Measurements from ENCODE around the gene CPN2. TPM values are rescaled to one million over a fixed set of nuclear protein-coding genes. Genes with fewer than 3 reads are reported as not detected.

CPN2 gene
- total and polyA plus RNA-seq, 2 donors (not counting 1 experiment from before 2014, with no cell fraction given): not detected

DNA sequence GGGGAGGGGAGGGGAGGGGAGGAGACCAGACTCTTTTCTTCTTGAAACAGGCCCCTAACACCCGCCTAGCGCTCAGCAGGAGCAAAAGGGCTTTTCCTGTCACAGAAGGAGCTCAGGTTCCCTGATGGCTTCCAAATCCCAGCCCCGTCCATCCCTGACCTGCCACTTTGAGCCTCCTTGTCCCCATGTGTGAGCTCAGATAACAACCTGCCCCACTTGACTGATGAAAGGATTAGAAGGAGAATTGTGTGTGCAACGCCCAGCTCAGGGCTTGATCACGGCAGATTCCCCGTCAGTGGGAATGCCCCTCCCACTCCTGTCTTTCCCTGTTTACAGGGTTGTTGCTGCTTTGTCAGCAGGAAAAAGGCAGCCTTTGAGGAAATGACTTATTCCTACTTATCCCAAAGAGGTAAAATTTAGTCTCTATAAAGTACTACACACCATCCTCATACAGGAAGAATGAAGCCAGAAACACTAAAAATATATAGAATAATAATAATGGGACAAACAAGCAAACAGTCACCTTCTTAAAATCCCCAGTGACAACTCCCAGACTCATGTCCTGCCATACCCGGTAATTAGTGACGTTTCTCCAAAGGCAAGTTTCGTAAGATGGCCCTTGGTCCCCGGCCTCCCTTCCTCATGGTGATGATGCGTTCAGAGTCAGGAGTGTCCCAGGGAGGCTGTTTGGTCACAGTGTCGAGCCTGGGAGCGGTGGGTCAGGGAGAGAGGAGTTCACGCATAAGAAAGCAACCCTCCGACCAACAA lies 24.5 kb upstream of the CPN2 start:
- TF ChIP-seq, protein P1, sequence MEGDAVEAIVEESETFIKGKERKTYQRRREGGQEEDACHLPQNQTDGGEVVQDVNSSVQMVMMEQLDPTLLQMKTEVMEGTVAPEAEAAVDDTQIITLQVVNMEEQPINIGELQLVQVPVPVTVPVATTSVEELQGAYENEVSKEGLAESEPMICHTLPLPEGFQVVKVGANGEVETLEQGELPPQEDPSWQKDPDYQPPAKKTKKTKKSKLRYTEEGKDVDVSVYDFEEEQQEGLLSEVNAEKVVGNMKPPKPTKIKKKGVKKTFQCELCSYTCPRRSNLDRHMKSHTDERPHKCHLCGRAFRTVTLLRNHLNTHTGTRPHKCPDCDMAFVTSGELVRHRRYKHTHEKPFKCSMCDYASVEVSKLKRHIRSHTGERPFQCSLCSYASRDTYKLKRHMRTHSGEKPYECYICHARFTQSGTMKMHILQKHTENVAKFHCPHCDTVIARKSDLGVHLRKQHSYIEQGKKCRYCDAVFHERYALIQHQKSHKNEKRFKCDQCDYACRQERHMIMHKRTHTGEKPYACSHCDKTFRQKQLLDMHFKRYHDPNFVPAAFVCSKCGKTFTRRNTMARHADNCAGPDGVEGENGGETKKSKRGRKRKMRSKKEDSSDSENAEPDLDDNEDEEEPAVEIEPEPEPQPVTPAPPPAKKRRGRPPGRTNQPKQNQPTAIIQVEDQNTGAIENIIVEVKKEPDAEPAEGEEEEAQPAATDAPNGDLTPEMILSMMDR (IDR thresholded peaks at IDR 0.05): no peak
- no peak for TF ChIP-seq EZH2 (IDR thresholded peaks at IDR 0.05; ENCODE audit: borderline replicate concordance, insufficient read depth, low read depth, low read length, poor library complexity, severe bottlenecking)
- no peak overlapping the region for H2AFZ ChIP-seq (ENCODE audit: insufficient read depth, low read depth, low read length, poor library complexity, severe bottlenecking)
- Mint-ChIP-seq H3K4me3 (no peak overlapping the region), H3K27ac (no peak overlapping the region), H3K9me3 (ENCODE audit: insufficient read depth) (no peaks in the 10 kb centered on the region), H3K27me3 (peaks cover 49% of the 10 kb centered on the region), H3K4me1 (no peaks in the 10 kb centered on the region)
- H3K4me3 ChIP-seq (ENCODE audit: control extremely low read depth in 1 of 5, extremely low read depth in 1 of 5, insufficient read depth in 1 of 5, low read depth in 2 of 5, low read length in 4 of 5): no peak overlapping the region
- intact Hi-C loops (cut with micrococcal nuclease): no loop called here
- H3K27me3 ChIP-seq (replicated peaks in 1 of 4; ENCODE audit: control extremely low read depth in 1 of 4, control insufficient read depth in 3 of 4, insufficient read depth in 4 of 4, low read length in 3 of 4): peaks cover 0 to 4% (median 0%) of the 10 kb centered on the region in 4 experiments
- DNase-seq (no peak), ATAC-seq (ENCODE audit: low read depth) (no peak)
- H3K36me3 ChIP-seq (replicated peaks in 1 of 2; ENCODE audit: control extremely low read depth in 1 of 2, control insufficient read depth in 1 of 2, extremely low read depth in 1 of 2, insufficient read depth in 2 of 2, low read length in 1 of 2): no peaks in the 10 kb centered on the region
- WGBS (ENCODE audit: insufficient coverage): 66% methylated on average over 6 of the region's 15 CpGs
- H3K27ac ChIP-seq (ENCODE audit: low read length in 2 of 2): no peak overlapping the region
- H3K9me3 ChIP-seq (ENCODE audit: control extremely low read depth in 1 of 3, control insufficient read depth in 2 of 3, insufficient read depth in 1 of 3, low read length in 2 of 3): peaks cover 0 to 3% (median 0%) of the 10 kb centered on the region in 3 donors
- no peaks in the 10 kb centered on the region for H4K20me1 ChIP-seq (ENCODE audit: control insufficient read depth, insufficient read depth, low read length, poor library complexity, severe bottlenecking)
- ChIA-PET CTCF (no interaction called here), POLR2A (no interaction called here)
- no peaks in the 10 kb centered on the region for H3K79me2 ChIP-seq (ENCODE audit: control insufficient read depth, insufficient read depth, low read length)
- no peaks in the 10 kb centered on the region for H3K4me1 ChIP-seq (ENCODE audit: control insufficient read depth in 2 of 2, insufficient read depth in 2 of 2, low read length in 2 of 2)
- no peak overlapping the region for H3K4me2 ChIP-seq (replicated peaks; ENCODE audit: low read depth, low read length, poor library complexity, severe bottlenecking)
- H3K9ac ChIP-seq (ENCODE audit: low read length): no peak overlapping the region

- TF ChIP-seq EZH2 (IDR thresholded peaks at IDR 0.05; ENCODE audit: borderline replicate concordance, insufficient read depth, low read depth, low read length, poor library complexity, severe bottlenecking): no peak
- TF ChIP-seq, protein P1 (IDR thresholded peaks at IDR 0.05): no peak
- Histone ChIP-seq H3K79me2 (ENCODE audit: control insufficient read depth, insufficient read depth, low read length) (no peaks in the 10 kb centered on the region), H3K9me3 (ENCODE audit: control extremely low read depth in 1 of 3, control insufficient read depth in 2 of 3, insufficient read depth in 1 of 3, low read length in 2 of 3) (peaks cover 0 to 3% (median 0%) of the 10 kb centered on the region in 3 donors), H3K4me3 (ENCODE audit: control extremely low read depth in 1 of 5, extremely low read depth in 1 of 5, insufficient read depth in 1 of 5, low read depth in 2 of 5, low read length in 4 of 5) (no peak overlapping the region), H3K36me3 (replicated peaks in 1 of 2; ENCODE audit: control extremely low read depth in 1 of 2, control insufficient read depth in 1 of 2, extremely low read depth in 1 of 2, insufficient read depth in 2 of 2, low read length in 1 of 2) (no peaks in the 10 kb centered on the region), H3K4me2 (replicated peaks; ENCODE audit: low read depth, low read length, poor library complexity, severe bottlenecking) (no peak overlapping the region), H3K27ac (ENCODE audit: low read length in 2 of 2) (no peak overlapping the region), H3K4me1 (ENCODE audit: control insufficient read depth in 2 of 2, insufficient read depth in 2 of 2, low read length in 2 of 2) (no peaks in the 10 kb centered on the region), H2AFZ (ENCODE audit: insufficient read depth, low read depth, low read length, poor library complexity, severe bottlenecking) (no peak overlapping the region), H3K27me3 (replicated peaks in 1 of 4; ENCODE audit: control extremely low read depth in 1 of 4, control insufficient read depth in 3 of 4, insufficient read depth in 4 of 4, low read length in 3 of 4) (peaks cover 0 to 9% (median 0%) of the 10 kb centered on the region in 4 experiments), H4K20me1 (ENCODE audit: control insufficient read depth, insufficient read depth, low read length, poor library complexity, severe bottlenecking) (no peaks in the 10 kb centered on the region), H3K9ac (ENCODE audit: low read length) (no peak overlapping the region)
- Mint-ChIP-seq H3K4me1 (no peaks in the 10 kb centered on the region), H3K9me3 (ENCODE audit: insufficient read depth) (no peaks in the 10 kb centered on the region), H3K4me3 (no peak overlapping the region), H3K27ac (no peak overlapping the region), H3K27me3 (peaks cover 48% of the 10 kb centered on the region)
- ATAC-seq (ENCODE audit: low read depth): no peak
- CTCF ChIA-PET: no interaction called here
- intact Hi-C loops (cut with micrococcal nuclease): no loop called here
- no peak for DNase-seq
- WGBS (ENCODE audit: insufficient coverage): over 99% methylated on average over 7 of the region's 10 CpGs
- POLR2A ChIA-PET: no interaction called here
These were observed 23.8 kb upstream of the CPN2 start for GRCh38 chr3:194374935-194375334.
